GM12873 (cell line): ENCODE results near the gene CIC.

ENCODE experiments used
- TF ChIP-seq, protein P1 (sequence below): IDR thresholded peaks from 2 replicates; pipeline ENCODE4 v1.5.1; 2012; ENCODE audit warnings: low read depth, mild to moderate bottlenecking, moderate library complexity, low read length, control low read depth; ENCODE audit not compliant: insufficient read depth; ENCODE audit errors: missing control alignments

Gene CIC

DNA sequence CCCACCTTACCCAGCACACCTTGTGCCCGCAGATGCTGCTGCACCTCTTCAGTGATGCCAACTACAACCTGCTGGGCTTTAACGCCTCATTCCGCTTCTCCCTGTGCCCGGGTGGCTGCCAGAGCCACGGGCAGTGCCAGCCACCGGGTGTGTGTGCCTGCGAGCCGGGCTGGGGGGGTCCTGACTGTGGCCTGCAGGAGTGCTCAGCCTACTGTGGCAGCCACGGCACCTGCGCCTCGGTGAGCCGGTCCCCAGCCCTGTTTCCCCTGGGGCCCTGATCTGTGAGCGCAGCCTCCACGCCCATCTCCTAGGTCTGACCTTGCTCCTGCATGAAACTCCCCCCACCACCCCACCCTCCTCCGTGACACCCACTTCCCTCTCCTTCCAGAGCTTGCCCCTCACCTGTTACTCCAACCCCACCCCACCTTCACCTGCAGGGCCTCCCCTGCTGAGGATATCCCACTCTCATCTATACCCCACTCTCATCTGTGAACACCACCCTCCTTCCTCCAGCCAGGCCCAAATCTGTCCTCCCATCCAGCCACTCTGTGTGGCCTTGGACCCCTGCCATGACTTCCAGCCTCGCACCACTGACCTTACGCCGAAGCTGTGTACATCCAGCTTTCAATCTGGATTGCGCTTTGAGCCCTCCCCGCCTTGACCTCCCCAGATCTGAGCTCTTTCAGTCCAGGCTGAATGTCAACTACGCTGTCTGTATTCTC, 65.1 kb downstream of the CIC start:
- TF ChIP-seq, protein P1, sequence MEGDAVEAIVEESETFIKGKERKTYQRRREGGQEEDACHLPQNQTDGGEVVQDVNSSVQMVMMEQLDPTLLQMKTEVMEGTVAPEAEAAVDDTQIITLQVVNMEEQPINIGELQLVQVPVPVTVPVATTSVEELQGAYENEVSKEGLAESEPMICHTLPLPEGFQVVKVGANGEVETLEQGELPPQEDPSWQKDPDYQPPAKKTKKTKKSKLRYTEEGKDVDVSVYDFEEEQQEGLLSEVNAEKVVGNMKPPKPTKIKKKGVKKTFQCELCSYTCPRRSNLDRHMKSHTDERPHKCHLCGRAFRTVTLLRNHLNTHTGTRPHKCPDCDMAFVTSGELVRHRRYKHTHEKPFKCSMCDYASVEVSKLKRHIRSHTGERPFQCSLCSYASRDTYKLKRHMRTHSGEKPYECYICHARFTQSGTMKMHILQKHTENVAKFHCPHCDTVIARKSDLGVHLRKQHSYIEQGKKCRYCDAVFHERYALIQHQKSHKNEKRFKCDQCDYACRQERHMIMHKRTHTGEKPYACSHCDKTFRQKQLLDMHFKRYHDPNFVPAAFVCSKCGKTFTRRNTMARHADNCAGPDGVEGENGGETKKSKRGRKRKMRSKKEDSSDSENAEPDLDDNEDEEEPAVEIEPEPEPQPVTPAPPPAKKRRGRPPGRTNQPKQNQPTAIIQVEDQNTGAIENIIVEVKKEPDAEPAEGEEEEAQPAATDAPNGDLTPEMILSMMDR: no peak

DNA sequence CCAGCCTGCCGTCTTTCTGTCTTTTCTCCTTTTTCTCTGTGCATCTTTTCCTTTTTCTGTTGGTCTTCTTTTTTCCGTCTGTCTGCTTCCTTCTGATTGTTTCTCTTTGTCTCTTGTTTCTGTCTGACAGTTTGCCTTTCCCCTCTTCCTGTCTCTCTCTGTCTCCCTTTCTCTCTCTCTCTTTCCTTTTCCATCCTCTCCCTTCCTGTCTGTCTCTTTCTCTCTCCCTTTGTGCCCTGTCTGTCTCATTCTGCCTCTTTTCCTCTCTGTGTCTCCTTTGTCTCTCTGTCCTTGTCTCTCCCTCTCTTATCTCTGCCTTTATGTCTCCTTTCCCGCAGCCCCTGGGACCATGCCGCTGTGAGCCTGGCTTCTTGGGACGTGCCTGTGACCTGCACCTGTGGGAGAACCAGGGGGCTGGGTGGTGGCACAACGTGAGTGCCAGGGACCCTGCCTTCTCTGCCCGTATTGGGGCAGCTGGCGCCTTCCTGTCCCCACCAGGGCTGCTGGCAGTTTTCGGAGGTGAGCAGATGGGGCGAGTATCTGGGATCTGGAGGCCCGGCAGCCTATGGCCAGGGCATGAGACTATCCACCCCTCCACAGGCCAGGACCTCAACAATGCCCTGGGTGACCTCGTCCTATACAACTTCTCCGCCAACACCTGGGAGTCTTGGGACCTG, 65.8 kb downstream of the CIC start:
- TF ChIP-seq, protein P1: no peak

DNA sequence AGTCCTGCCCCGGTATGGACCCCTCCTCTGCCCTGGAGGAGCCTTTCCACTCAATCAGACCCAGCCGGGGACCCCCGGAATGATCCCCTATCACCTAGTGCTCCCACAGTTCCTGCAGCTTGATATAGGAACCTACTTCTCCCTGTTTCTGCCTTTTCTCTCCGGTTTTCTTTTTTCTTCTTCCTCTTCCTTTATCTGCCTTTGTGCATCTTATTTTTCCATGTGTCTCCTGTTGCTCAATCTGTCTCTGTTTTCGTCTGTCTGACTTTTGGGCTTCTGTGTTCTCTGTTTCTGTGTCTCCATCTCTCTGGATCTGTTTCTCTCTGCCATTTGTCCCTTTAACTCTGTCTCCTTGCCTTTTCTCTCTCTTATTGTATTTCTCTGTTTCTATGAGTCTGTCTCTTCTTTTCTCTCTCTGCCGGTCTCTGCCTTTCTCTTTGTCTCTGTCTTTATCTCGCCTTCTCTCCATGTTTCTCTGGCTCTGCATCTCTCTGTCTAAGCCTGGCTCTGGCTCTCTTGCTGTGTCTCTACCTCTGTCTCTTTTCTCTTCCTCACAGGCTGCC, 66.4 kb downstream of the CIC start:
- TF ChIP-seq, protein P1: no peak

DNA sequence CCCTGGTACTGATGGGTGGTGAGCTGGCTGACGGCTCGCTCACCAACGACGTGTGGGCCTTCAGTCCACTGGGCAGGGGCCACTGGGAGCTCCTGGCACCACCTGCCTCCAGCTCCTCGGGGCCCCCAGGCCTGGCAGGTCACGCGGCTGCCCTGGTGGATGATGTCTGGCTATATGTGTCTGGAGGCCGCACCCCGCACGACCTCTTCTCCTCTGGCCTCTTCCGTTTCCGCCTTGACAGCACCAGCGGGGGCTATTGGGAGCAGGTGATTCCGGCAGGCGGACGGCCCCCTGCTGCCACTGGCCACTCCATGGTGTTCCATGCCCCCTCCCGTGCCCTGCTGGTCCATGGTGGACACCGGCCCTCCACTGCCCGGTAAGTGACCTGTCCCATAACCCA, 66.9 kb downstream of the CIC start:
- TF ChIP-seq, protein P1: no peak

GRCh38 chr19:42343344-42344110, 74.5 kb downstream of the CIC start:
- TF ChIP-seq, protein P1: peak; percentile 44

DNA sequence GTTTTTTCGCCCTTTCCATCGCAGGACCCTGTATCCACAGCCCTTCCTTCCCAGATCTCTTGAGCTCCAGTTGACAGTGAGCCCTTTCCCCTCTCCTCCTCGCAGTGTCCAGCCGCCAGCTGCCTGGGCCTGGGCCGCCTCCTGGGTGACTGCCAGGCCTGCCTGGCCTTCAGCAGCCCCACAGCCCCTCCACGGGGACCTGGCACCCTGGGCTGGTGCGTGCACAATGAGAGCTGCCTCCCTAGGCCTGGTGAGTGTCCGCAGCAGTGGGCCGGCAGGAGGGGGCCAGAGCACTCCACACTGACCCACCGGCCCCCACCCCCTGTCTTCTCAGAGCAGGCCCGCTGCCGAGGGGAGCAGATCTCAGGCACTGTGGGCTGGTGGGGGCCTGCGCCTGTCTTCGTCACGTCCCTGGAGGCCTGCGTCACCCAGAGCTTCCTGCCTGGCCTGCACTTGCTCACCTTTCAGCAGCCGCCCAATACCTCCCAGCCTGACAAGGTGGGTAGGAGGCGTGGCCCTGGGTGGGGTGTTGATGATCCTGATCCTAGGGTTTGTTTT, 75.4 kb downstream of the CIC start:
- TF ChIP-seq, protein P1: no peak
